A673 (cell line): ENCODE results near the gene PIGQ. TPM values are rescaled to one million over a fixed set of nuclear protein-coding genes. Genes with fewer than 3 reads are reported as not detected.

Experiments used
- BruUV-seq: library from RNA; stranded (reverse); fragments of 400-500 nt; replicated peaks from 2 replicates; lab custom pipeline; 2021; lab: Mats Ljungman, UMichigan
- CTCF ChIA-PET: fragments of 300-600 bp; sonication (Branson Sonifier 250); formaldehyde crosslinking; loops from one replicate; lab custom pipeline; 2022; ENCODE audit warnings: antibody characterized with exemption; lab: Charles Lee
- POLR2A ChIA-PET: fragments of 300-600 bp; sonication (Branson Sonifier 250); formaldehyde crosslinking; loops from one replicate; lab custom pipeline; 2022; ENCODE audit warnings: antibody characterized with exemption; ENCODE audit not compliant: low non-redundant PET; lab: Charles Lee
- DNase-seq: peaks from one replicate; pipeline ENCODE4 v3.0.0-alpha.2; 2015; ENCODE audit warnings: low spot score
- H3K27ac ChIP-seq: fragments of 200-600 bp; sonication (generic); 2 replicates; pipeline ENCODE4 v1.5.1; 2016; ENCODE audit warnings: mixed run types, low read depth, mild to moderate bottlenecking, mixed read lengths, antibody characterized with exemption, low read length; ENCODE audit not compliant: poor library complexity, severe bottlenecking
- H3K27me3 ChIP-seq: fragments of 200-600 bp; sonication (generic); replicated peaks from 2 replicates; pipeline ENCODE4 v1.6.1; 2017; ENCODE audit warnings: mixed run types, low read depth, mild to moderate bottlenecking, mixed read lengths, antibody characterized with exemption, low read length; ENCODE audit not compliant: insufficient read depth, poor library complexity
- H3K36me3 ChIP-seq: fragments of 200-600 bp; sonication (generic); 2 replicates; pipeline ENCODE4 v1.6.1; 2016; ENCODE audit warnings: mixed run types, mild to moderate bottlenecking, mixed read lengths, antibody characterized with exemption, low read length; ENCODE audit not compliant: insufficient read depth, poor library complexity, severe bottlenecking
- H3K4me1 ChIP-seq: fragments of 200-600 bp; sonication (generic); 2 replicates; pipeline ENCODE4 v1.6.1; 2017; ENCODE audit warnings: mixed run types, mild to moderate bottlenecking, mixed read lengths, antibody characterized with exemption, low read length; ENCODE audit not compliant: insufficient read depth, poor library complexity, severe bottlenecking
- H3K4me3 ChIP-seq: fragments of 200-600 bp; sonication (generic); 2 replicates; pipeline ENCODE4 v1.5.1; 2016; ENCODE audit warnings: low read depth, mixed run types, mild to moderate bottlenecking, mixed read lengths, low read length; ENCODE audit not compliant: poor library complexity, severe bottlenecking
- H3K9me3 ChIP-seq: fragments of 200-600 bp; sonication (generic); 2 replicates; pipeline ENCODE4 v1.6.1; 2016; ENCODE audit warnings: mixed run types, low read depth, mild to moderate bottlenecking, mixed read lengths, antibody characterized with exemption, low read length; ENCODE audit not compliant: poor library complexity, severe bottlenecking
- CTCF ChIP-seq: fragments of 300-800, 200-600 bp; sonication (generic); conservative IDR thresholded peaks from 2 replicates; pipeline ENCODE4 v1.5.1; 2017; ENCODE audit warnings: low read depth, mild to moderate bottlenecking, antibody characterized with exemption, low read length, moderate library complexity, mixed read lengths
- EZH2 ChIP-seq: fragments of 200-600 bp; sonication (generic); IDR thresholded peaks from 2 replicates; pipeline ENCODE4 v1.6.1; 2017; ENCODE audit warnings: borderline replicate concordance, low read depth, mild to moderate bottlenecking, mixed read lengths, antibody characterized with exemption, low read length; ENCODE audit not compliant: poor library complexity, severe bottlenecking
- intact Hi-C: fragments of 100-400 bp; cut with micrococcal nuclease; formaldehyde crosslinking; loops from one replicate; pipeline ENCODE4 v1.10.0; 2022; ENCODE audit not compliant: unreplicated experiment
- total RNA-seq: library from RNA; stranded (reverse); gene quantifications from 2 replicates; pipeline ENCODE4 v1.2.3, GENCODE V29; 2021

Gene PIGQ
- total RNA-seq, 1 experiment from 2014 or later = 59.4 TPM

- TF ChIP-seq CTCF (peak; percentile 92), EZH2 (no peak)
- Histone ChIP-seq H3K27me3 (no peaks in the 10 kb centered on the region), H3K36me3 (peaks cover 12% of the 10 kb centered on the region), H3K9me3 (no peaks in the 10 kb centered on the region), H3K4me3 (no peak overlapping the region), H3K4me1 (no peaks in the 10 kb centered on the region), H3K27ac (no peak overlapping the region)
- BruUV-seq = no TSS peak
- POLR2A ChIA-PET = no interaction called here
- peak; percentile 83 for DNase-seq
- CTCF ChIA-PET = interaction anchor here (0.6 kb wide), 1 partner anchor 16 kb away, joined by 5 read pairs; no protein-coding TSS in a partner anchor
- intact Hi-C loops = no loop called here
Measured at GRCh38 chr16:546909-547770, 22.6 kb upstream of the PIGQ start.

- no peak for DNase-seq
- peaks cover 12% of the 10 kb centered on the region for H3K36me3 ChIP-seq
- BruUV-seq = no TSS peak
- intact Hi-C loops = no loop called here
- H3K4me3 ChIP-seq = no peak overlapping the region
- H3K4me1 ChIP-seq = no peaks in the 10 kb centered on the region
- no peak for TF ChIP-seq CTCF
- TF ChIP-seq EZH2 = no peak
- ChIA-PET POLR2A (no interaction called here), CTCF (no interaction called here)
- no peaks in the 10 kb centered on the region for H3K27me3 ChIP-seq
- no peak overlapping the region for H3K27ac ChIP-seq
- H3K9me3 ChIP-seq = no peaks in the 10 kb centered on the region
Measured at GRCh38 chr16:548586-548985, 21.2 kb upstream of the PIGQ start.

- DNase-seq = no peak
- Histone ChIP-seq H3K4me3 (no peak overlapping the region), H3K4me1 (no peaks in the 10 kb centered on the region), H3K9me3 (no peaks in the 10 kb centered on the region), H3K27me3 (no peaks in the 10 kb centered on the region), H3K27ac (no peak overlapping the region), H3K36me3 (peaks cover 12% of the 10 kb centered on the region)
- intact Hi-C loops = no loop called here
- CTCF ChIA-PET = no interaction called here
- POLR2A ChIA-PET = no interaction called here
- BruUV-seq = no TSS peak
- TF ChIP-seq EZH2 = no peak
- peak; percentile 33 for TF ChIP-seq CTCF
Measured at GRCh38 chr16:549544-550263, 20.1 kb upstream of the PIGQ start.
